G401.6 (cell line): ENCODE measurements around the gene SLC47A1.

Experiments used
- FAIRE-seq: peaks from 2 replicates; lab custom pipeline; 2012; peaks lifted over from hg19 to GRCh38; lab: Jason Lieb, UNC

SLC47A1 gene

GRCh38 chr17:19610879-19611278 is 77.2 kb downstream of the SLC47A1 start:
- no peak for FAIRE-seq

GRCh38 chr17:19613979-19614378 is 80.3 kb downstream of the SLC47A1 start:
- no peak for FAIRE-seq

- no peak for FAIRE-seq
These were observed 81.2 kb downstream of the SLC47A1 start for GRCh38 chr17:19614900-19615299.

GRCh38 chr17:19618015-19618414 is 84.4 kb downstream of the SLC47A1 start:
- no peak for FAIRE-seq

GRCh38 chr17:19619705-19620325 is 86.2 kb downstream of the SLC47A1 start:
- no peak for FAIRE-seq

GRCh38 chr17:19621697-19622096 is 88.0 kb downstream of the SLC47A1 start:
- FAIRE-seq, result no peak

- no peak for FAIRE-seq
These were observed 92.4 kb downstream of the SLC47A1 start for GRCh38 chr17:19626079-19626478.
